Fibroblast of gingiva (primary cell): ENCODE data around the gene RSRC1.
"Not testable (repeated sequence)": the region's sequence is repeated elsewhere in the genome, so short reads cannot be mapped to it uniquely, and the experiment has no call there.

Experiments
- DNase-seq: peaks from one replicate; pipeline ENCODE4 v3.0.0-alpha.2; 2011; ENCODE audit warnings: low read depth

The RSRC1 gene

GRCh38 chr3:158531334-158531733 lies 421.4 kb downstream of the RSRC1 start:
- no peak for DNase-seq

GRCh38 chr3:158532099-158532734 lies 422.3 kb downstream of the RSRC1 start:
- peak; percentile 55 for DNase-seq

- no peak for DNase-seq
These were observed 426.0 kb downstream of the RSRC1 start for GRCh38 chr3:158535918-158536317.

- DNase-seq, result peak; percentile 37
These were observed 429.6 kb downstream of the RSRC1 start for GRCh38 chr3:158539414-158540014.

GRCh38 chr3:158540066-158540465 lies 430.2 kb downstream of the RSRC1 start:
- no peak for DNase-seq

GRCh38 chr3:158548691-158549090 lies 438.8 kb downstream of the RSRC1 start:
- DNase-seq, result no peak

GRCh38 chr3:158549938-158550337 lies 440.0 kb downstream of the RSRC1 start:
- not testable (repeated sequence) for DNase-seq

GRCh38 chr3:158552124-158552523 lies 442.2 kb downstream of the RSRC1 start:
- DNase-seq, result no peak

- no peak for DNase-seq
These were observed 449.6 kb downstream of the RSRC1 start for GRCh38 chr3:158559504-158559903.

- DNase-seq, result no peak
These were observed 451.1 kb downstream of the RSRC1 start for GRCh38 chr3:158560979-158561378.

GRCh38 chr3:158562674-158563073 lies 452.8 kb downstream of the RSRC1 start:
- DNase-seq, result no peak

GRCh38 chr3:158563076-158563475 lies 453.2 kb downstream of the RSRC1 start:
- DNase-seq, result no peak

GRCh38 chr3:158565076-158565475 lies 455.2 kb downstream of the RSRC1 start:
- DNase-seq, result no peak

- DNase-seq, result no peak
These were observed 458.9 kb downstream of the RSRC1 start for GRCh38 chr3:158568784-158569183.

- DNase-seq, result no peak
These were observed 459.9 kb downstream of the RSRC1 start for GRCh38 chr3:158569794-158570193.

- DNase-seq, result peak; percentile 96
These were observed 461.3 kb downstream of the RSRC1 start, which contains the start of gene MLF1 for GRCh38 chr3:158570999-158571702. Gene MLF1, plus strand, starts transcription at chr3:158571194. Its CDS starts 107 bp downstream, at chr3:158571301.

- no peak for DNase-seq
These were observed 462.3 kb downstream of the RSRC1 start for GRCh38 chr3:158571969-158572765.

GRCh38 chr3:158572766-158573060 lies 462.8 kb downstream of the RSRC1 start:
- DNase-seq, result no peak

GRCh38 chr3:158573714-158574113 lies 463.8 kb downstream of the RSRC1 start:
- no peak for DNase-seq

GRCh38 chr3:158574646-158575045 lies 464.8 kb downstream of the RSRC1 start:
- DNase-seq, result no peak

- DNase-seq, result no peak
These were observed 480.3 kb downstream of the RSRC1 start for GRCh38 chr3:158590223-158590622.
